NCI-H2029 (cell line): ENCODE data around the gene EMC1.
"Not testable (repeated sequence)": the region's sequence is repeated elsewhere in the genome, so short reads cannot be mapped to it uniquely, and the experiment has no call there.

Experiments
- DNase-seq: peaks from one replicate; lab custom pipeline; 2025; lab: John Stamatoyannopoulos, UW

EMC1 gene

GRCh38 chr1:19190468-19190867, 60.9 kb downstream of the EMC1 start:
- DNase-seq: no peak

- DNase-seq: no peak
Measured at GRCh38 chr1:19189270-19189669, 62.1 kb downstream of the EMC1 start.

- no peak for DNase-seq
Measured at GRCh38 chr1:19187852-19188251, 63.5 kb downstream of the EMC1 start.

- no peak for DNase-seq
Measured at GRCh38 chr1:19186001-19186400, 65.3 kb downstream of the EMC1 start.

GRCh38 chr1:19182223-19182622, 69.1 kb downstream of the EMC1 start:
- DNase-seq: no peak

DNA sequence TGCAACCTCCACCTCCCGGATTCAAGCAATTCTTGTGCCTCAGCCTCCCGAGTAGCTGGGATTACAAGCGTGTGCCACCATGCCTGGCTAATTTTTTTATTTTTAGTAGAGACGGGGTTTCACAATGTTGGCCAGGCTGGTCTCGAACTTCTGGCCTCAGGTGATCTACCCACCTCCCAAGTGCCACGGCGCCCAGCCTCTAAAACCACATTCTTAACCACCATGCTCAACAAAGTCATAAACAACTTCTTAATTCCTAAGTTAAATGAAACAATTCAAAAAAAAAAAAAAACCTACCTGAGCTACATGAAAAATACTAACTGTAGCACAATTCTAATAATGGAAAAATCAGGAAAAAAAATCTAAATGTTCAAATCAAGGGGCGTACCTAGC, 71.1 kb downstream of the EMC1 start:
- DNase-seq: not testable (repeated sequence)

DNA sequence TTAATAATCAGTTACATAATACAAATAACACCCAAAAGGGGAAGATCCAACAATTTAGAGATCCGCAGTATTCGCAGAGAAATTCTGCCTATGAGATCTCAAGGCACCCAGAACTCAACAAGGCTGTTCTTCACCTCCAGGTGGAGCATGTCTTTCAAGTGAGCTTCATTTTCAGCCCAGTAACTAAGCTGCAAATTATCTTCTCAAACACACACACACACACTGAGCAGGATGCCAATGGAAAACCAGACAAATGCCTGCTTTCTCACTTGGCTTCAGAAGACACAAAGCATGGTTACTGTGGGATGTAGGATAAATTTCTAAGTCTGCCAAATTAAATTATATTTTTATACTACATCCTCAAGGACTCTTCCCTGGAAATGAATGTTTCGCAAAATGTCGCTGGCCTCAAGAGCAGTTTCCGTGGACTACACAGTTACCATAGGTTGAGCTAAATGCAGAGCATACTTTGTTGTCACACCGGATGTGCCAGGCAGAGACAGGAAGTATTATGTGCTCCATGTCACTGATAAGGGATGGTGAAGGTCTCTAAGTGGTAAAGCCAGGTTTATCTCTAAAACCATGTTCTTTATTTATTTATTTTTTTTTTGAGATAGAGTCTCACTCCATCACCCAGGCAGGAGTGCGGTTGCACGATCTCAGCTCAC, 71.6 kb downstream of the EMC1 start:
- DNase-seq: no peak

DNA sequence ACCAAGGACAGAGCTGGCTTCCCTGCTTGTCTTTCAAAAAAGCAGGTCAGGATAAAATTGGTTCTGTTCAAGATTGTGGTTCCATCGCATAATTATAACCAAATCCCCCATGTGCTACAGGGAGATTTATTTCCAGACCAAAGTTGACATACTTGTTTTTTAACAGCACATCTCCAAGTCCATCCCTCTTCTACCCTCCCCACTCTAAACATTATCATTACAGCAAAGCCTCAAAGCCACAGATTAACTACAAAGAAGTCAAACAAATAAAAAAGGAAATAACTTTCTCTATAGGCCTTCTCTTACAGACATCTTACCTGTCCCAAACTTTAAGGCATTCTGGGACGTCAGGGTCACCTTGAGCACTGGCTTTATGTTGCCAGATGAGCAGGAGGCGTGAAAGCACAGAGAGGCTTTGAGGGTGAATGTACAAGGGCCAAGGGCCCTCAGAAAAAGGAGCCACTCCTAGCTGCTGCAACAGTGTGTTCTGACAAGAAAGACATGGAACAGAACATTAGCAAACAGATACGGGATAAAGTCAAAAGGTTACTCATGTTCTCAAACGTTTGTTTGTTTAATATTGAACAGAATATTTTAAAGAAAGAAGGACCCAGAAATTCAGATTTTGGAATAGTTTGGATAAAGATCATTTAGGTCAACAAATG, 72.5 kb downstream of the EMC1 start:
- no peak for DNase-seq

DNA sequence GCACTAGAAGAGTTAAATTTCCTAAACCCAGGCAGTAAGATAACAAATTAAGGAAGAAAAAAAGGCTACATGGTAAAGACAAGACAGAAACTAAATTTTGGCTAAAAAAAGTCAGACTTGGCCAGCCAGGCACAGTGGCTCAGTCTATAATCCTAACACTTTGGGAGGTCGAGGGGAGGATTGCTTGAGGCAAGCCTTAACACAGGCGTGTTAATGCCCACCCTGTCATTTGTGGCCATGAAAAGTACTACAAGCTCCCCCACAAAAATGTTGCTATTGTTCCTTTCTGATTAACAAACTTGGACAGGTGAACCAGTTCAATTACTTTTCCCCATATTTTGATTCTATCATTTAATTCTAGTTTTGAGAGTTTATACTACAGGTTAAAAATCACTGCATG, 73.5 kb downstream of the EMC1 start:
- DNase-seq: no peak

- no peak for DNase-seq
Measured at GRCh38 chr1:19169642-19170041, 81.7 kb downstream of the EMC1 start.

DNA sequence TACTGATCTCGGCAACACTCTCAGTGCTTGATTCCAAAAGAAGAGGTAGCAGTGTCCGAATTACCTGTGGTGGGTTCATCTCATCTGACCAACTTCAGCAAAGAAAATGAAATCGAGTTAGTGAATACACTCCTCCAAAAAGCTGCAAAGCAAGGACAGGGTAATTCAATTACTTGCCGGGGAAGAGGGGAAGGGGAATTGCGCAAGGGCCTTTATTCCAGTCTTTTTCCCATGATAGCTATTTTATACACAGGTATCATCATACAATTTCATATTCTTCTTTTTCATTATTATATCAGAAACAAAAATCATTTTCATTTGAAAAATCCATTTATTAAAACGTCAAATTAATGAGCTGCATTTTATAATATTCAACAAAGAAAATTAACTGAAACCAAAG, 84.2 kb downstream of the EMC1 start:
- DNase-seq: no peak

DNA sequence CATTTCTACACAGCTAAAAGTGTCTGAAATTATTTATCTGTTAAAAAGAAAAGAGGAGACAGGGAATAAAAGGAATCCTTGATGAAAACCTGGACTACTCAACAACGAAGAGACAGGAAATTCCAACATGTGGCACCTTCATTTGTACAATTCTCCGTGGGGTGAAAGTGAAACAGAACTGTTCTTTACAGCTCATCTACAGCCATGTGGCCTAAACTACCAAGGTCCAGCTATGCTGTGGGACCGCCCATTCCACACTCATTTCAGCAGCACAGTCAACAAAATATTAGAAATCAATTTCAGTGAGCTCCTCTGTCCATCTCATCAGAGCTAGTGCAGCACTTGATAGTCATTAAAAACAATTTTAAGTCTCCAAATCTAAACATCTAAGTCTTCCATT, 85.3 kb downstream of the EMC1 start:
- DNase-seq: no peak
